Brain microvascular endothelial cell (primary cell): ENCODE data around the gene TMPRSS9.
"Not testable (repeated sequence)": the region's sequence is repeated elsewhere in the genome, so short reads cannot be mapped to it uniquely, and the experiment has no call there.

Experiments
- DNase-seq: peaks from one replicate; pipeline ENCODE4 v3.0.0-alpha.2; 2020
- H3K27ac ChIP-seq: fragments of 250-450 bp; sonication (Bioruptor Pico); 2 replicates; pipeline ENCODE4 v1.5.1; 2020; ENCODE audit warnings: mild to moderate bottlenecking, moderate library complexity
- H3K27me3 ChIP-seq: fragments of 250-450 bp; sonication (Bioruptor Pico); replicated peaks from 2 replicates; pipeline ENCODE4 v1.5.1; 2020; ENCODE audit warnings: mild to moderate bottlenecking
- H3K36me3 ChIP-seq: fragments of 250-450 bp; sonication (Bioruptor Pico); replicated peaks from 2 replicates; pipeline ENCODE4 v1.5.1; 2020; ENCODE audit warnings: mild to moderate bottlenecking
- H3K4me3 ChIP-seq: 2 replicates; pipeline ENCODE4 v1.5.1; 2011; ENCODE audit warnings: low read depth, mild to moderate bottlenecking, control low read depth, low read length, moderate library complexity
- in situ Hi-C: cut with HindIII; loops from 2 replicates; pipeline ENCODE4 v1.10.0; 2017; ENCODE audit warnings: low sequenced_read_pairs, low pct_ligation_motif_present
- TF ChIP-seq, protein P1 (sequence below): IDR thresholded peaks from 2 replicates; pipeline ENCODE4 v1.5.1; 2011; ENCODE audit warnings: low read depth, mild to moderate bottlenecking, moderate library complexity, low read length, control low read depth, inconsistent platforms; ENCODE audit errors: missing control alignments

TMPRSS9 gene

DNA sequence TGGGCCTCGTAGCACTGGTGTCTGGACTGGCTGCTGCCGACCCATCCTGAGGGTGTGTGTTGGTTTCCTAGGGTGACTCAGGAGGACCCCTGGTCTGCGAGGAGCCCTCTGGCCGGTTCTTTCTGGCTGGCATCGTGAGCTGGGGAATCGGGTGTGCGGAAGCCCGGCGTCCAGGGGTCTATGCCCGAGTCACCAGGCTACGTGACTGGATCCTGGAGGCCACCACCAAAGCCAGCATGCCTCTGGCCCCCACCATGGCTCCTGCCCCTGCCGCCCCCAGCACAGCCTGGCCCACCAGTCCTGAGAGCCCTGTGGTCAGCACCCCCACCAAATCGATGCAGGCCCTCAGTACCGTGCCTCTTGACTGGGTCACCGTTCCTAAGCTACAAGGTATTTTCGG is 53.6 kb downstream of the TMPRSS9 start:
- in situ Hi-C loops, result no loop called here
- no peak for DNase-seq
- H3K36me3 ChIP-seq, result peaks cover 4% of the 10 kb centered on the region
- H3K27ac ChIP-seq, result no peak overlapping the region
- no peaks in the 10 kb centered on the region for H3K27me3 ChIP-seq
- H3K4me3 ChIP-seq, result no peak overlapping the region
- TF ChIP-seq, protein P1, sequence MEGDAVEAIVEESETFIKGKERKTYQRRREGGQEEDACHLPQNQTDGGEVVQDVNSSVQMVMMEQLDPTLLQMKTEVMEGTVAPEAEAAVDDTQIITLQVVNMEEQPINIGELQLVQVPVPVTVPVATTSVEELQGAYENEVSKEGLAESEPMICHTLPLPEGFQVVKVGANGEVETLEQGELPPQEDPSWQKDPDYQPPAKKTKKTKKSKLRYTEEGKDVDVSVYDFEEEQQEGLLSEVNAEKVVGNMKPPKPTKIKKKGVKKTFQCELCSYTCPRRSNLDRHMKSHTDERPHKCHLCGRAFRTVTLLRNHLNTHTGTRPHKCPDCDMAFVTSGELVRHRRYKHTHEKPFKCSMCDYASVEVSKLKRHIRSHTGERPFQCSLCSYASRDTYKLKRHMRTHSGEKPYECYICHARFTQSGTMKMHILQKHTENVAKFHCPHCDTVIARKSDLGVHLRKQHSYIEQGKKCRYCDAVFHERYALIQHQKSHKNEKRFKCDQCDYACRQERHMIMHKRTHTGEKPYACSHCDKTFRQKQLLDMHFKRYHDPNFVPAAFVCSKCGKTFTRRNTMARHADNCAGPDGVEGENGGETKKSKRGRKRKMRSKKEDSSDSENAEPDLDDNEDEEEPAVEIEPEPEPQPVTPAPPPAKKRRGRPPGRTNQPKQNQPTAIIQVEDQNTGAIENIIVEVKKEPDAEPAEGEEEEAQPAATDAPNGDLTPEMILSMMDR, result no peak

DNA sequence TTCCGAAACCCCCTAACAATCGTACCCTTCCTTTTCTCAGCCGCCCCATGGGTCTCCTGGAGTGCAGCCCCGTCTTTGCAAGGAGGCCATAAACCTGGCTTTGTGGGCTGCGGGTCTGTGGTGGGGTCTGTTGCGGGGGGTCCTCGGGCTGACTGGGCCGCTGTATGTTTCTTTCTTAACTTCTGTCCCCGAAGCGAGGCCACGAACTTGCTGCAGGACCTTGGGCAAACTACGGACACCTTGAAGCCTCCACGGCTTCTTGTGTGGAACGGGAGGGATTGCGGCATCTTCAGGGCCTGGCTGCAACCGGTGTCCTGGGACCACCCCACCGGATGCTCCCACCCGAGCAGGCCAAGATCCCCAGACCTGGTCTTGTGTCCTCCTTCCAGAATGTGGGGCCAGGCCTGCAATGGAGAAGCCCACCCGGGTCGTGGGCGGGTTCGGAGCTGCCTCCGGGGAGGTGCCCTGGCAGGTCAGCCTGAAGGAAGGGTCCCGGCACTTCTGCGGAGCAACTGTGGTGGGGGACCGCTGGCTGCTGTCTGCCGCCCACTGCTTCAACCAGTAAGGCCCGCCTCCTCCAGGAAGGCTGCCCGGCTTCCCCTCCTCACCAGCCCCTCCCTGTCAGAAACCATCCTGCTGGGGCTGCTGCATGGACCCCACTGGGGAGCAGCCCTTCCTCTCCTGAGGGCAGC is 55.4 kb downstream of the TMPRSS9 start:
- H3K4me3 ChIP-seq, result no peak overlapping the region

DNA sequence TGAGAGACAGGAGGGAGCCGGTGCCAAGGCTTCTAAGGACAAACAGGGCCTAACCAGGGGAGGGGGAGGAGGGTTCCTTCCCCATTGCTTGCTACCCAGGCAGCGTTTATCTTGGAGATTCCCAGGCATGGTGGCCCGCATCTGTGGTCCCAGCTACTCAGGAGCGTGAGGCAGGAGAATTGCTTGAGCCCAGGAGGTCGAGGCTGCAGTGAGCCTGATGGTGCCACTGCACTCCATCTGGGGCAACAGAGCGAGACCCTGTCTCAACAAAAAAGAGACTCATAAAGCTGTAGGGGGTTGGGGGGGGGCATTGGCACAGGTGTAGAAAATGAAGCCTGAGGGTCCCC is 55.9 kb downstream of the TMPRSS9 start:
- in situ Hi-C loops, result no loop called here
- DNase-seq, result no peak
- Histone ChIP-seq H3K27me3 (no peaks in the 10 kb centered on the region), H3K4me3 (no peak overlapping the region), H3K27ac (no peak overlapping the region), H3K36me3 (peaks cover 4% of the 10 kb centered on the region)
- TF ChIP-seq, protein P1, result no peak

More for the DNA sequence above, 55.4 kb downstream of the TMPRSS9 start:
- TF ChIP-seq, protein P1, result no peak
- DNase-seq, result no peak
- H3K27me3 ChIP-seq, result no peaks in the 10 kb centered on the region
- H3K36me3 ChIP-seq, result peaks cover 4% of the 10 kb centered on the region
- in situ Hi-C loops, result no loop called here
- no peak overlapping the region for H3K27ac ChIP-seq

DNA sequence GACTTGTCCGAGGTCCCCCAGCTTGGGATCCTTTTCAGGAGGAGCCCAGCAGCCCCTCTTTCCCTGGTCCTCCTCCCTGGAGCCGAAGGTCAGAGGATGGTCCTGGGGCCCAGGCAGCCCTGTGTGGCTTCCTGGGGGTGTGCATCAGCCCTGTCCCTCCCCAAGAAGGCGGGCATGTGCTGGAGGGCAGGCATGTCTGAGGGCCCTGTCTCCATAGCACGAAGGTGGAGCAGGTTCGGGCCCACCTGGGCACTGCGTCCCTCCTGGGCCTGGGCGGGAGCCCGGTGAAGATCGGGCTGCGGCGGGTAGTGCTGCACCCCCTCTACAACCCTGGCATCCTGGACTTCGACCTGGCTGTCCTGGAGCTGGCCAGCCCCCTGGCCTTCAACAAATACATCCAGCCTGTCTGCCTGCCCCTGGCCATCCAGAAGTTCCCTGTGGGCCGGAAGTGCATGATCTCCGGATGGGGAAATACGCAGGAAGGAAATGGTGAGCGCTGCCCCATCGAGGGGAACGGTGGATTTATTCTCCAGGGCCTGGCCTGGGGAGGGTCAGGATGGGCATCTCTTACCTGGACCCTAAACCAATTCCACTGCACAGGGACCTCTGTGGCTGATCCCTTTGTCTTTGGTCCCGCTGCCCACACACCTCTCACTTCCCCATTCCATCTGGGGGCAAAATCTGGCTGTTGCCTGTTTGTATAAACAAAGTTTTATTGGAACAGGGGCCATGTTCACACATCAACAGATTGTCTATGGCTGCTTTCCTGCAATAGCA is 56.4 kb downstream of the TMPRSS9 start:
- in situ Hi-C loops, result no loop called here
- no peak for DNase-seq
- Histone ChIP-seq H3K36me3 (peaks cover 4% of the 10 kb centered on the region), H3K27me3 (no peaks in the 10 kb centered on the region), H3K27ac (no peak overlapping the region), H3K4me3 (no peak overlapping the region)
- TF ChIP-seq, protein P1, result no peak

DNA sequence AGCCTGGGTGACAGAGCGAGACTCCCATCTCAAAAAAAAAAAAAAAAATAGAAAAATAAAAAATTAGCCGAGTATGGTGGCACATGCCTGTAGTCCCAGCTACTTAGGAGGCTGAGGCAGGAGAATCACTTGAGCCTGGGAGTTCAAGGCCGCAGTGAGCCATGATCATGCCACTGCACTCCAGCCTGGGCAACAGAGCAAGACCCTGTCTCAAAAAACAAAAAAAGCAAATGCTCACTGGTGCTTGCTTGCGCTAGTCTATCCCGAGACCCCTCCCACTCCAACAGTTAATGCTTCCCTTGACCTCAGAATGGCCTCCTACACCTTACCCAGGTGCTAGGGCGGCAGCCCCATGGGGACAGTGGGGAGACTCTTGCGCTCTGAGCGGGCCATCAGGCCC is 57.4 kb downstream of the TMPRSS9 start:
- H3K4me3 ChIP-seq, in situ Hi-C loops, H3K27me3 ChIP-seq, H3K27ac ChIP-seq, H3K36me3 ChIP-seq, DNase-seq: not testable (repeated sequence)

DNA sequence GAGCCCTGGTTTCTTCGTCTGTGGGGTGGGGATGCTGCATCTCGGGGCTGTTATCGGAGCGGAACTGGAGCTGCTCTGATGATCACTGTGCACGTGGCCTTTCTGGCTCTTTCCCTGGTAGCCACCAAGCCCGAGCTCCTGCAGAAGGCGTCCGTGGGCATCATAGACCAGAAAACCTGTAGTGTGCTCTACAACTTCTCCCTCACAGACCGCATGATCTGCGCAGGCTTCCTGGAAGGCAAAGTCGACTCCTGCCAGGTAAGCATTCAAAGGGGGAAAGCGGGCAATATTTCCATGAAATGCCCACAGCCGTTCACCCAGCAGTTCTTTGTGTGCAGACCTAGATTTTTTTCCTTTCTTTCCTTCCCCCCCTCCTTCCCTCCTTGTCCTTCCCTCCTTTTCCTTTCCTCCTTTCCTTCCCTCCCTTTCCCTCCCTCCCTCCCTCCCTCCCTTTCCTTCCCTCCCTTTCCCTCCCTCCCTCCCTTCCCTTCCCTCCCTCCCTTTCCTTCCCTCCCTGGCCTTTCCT is 57.9 kb downstream of the TMPRSS9 start:
- in situ Hi-C loops, result no loop called here
- Histone ChIP-seq H3K27me3 (no peaks in the 10 kb centered on the region), H3K4me3 (no peak overlapping the region), H3K27ac (no peak overlapping the region), H3K36me3 (peaks cover 7% of the 10 kb centered on the region)
- TF ChIP-seq, protein P1, result no peak
- no peak for DNase-seq
